Measurements from ENCODE around the gene ADIPOR2. TPM values are rescaled to one million over a fixed set of nuclear protein-coding genes. Genes with fewer than 3 reads are reported as not detected.

Gene ADIPOR2
- total RNA-seq, 1 donor from 2014 or later = 38.4 TPM

GRCh38 chr12:1790444-1790843 lies 99.6 kb downstream of the ADIPOR2 start:
- intact Hi-C loops (cut with DNase I) = loop anchor here (10.0 kb wide), 3 partner anchors 494 to 1004 kb away; partner anchors contain the start of gene FKBP4
- no peak for DNase-seq (ENCODE audit: missing footprints)
- no peak for ATAC-seq

DNA sequence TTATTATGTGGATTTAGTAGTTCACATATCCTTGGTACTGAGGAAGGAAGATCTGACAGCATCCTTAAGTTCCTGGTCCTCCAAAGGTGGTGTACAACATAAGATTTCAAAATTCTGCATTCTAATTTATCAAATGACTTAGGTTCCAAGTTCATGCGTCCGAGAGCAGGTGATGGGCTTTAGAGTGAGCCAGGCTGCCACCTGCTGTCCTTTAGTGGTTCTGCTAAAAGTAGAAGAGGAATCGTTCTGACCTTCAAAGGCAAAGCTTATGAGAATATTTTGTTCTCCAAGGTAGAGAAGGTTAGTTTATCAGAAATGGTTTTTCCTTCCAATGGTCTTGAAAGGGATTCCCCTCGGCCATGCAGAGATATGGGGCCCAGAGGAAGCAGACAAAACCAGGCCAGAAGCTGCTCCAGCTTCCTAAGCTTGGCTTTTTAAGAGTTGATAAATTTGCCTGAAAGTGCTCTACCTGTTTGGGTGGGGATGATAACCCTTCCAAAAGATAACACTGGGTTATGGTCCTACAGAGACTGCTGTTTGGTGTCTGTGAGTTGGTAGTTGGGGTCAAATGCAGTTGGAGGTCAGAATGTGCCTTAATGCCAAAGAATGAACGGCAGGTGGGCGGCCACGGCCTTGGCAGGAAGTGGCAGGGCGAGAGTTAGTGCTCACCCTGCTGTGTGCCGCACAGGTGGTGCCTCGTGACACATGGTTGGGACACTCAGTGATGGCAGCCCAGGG lies 100.4 kb downstream of the ADIPOR2 start:
- intact Hi-C loops (cut with DNase I) = loop anchor here (1.0 to 10.0 kb wide), 4 partner anchors 139 to 1004 kb away; partner anchors contain the start of gene FKBP4
- DNase-seq (ENCODE audit: missing footprints) (no peak), ATAC-seq (peak; percentile 22)

- ATAC-seq (no peak), DNase-seq (ENCODE audit: missing footprints) (no peak)
- intact Hi-C loops (cut with DNase I) = loop anchor here (10.0 kb wide), 3 partner anchors 492 to 1002 kb away; partner anchors contain the start of gene FKBP4
Measured at GRCh38 chr12:1792406-1792805, 101.5 kb downstream of the ADIPOR2 start.

DNA sequence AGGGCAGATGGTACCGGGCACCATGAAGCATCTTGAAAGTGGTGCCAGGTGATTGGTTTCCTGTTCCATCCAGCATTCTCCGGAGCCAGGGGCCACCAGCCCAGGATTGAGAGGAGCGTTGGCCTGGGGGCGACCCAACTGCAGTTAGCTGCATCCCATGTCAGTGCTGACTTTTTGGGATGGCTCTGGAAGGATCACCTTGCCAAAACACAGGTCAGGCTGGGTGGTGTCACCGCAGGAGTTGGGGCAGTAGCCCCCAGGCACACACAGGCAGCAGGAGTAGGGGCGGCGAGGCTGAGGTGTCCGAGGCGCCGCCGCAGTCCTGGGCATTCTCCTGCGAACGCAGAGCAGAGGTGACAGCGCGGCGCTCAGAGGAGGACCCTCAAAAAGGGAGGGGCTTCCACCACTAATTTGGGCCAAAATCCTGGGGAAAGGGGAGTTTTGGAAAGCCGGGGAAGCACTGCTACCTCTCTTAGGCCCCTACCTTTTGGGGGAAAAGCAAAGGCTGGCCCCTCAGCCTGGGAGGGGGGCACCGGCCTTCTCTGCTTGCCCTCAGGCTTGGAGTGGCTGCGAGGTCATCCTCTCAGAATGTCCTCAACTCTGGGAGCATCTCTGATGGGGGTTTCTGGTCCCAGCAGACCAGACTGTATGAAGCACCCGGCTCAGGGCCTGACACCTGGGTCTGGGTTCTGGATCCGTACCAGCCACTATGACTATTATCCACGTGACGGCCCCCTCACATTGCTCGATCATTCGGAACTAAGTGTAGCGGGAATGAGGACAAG lies 102.7 kb downstream of the ADIPOR2 start:
- DNase-seq (ENCODE audit: missing footprints) = no peak
- intact Hi-C loops (cut with DNase I) = loop anchor here (10.0 kb wide), 3 partner anchors 491 to 1001 kb away; partner anchors contain the start of gene FKBP4
- no peak for ATAC-seq

- intact Hi-C loops (cut with DNase I) = loop anchor here (10.0 kb wide), 3 partner anchors 490 to 1000 kb away; partner anchors contain the start of gene FKBP4
- ATAC-seq (no peak), DNase-seq (ENCODE audit: missing footprints) (no peak)
Measured at GRCh38 chr12:1794440-1795090, 103.7 kb downstream of the ADIPOR2 start.

- intact Hi-C loops (cut with DNase I) = loop anchor here (10.0 kb wide), 3 partner anchors 489 to 999 kb away; partner anchors contain the start of gene FKBP4
- DNase-seq (ENCODE audit: missing footprints) (no peak), ATAC-seq (no peak)
Measured at GRCh38 chr12:1795221-1795784, 104.4 kb downstream of the ADIPOR2 start.

DNA sequence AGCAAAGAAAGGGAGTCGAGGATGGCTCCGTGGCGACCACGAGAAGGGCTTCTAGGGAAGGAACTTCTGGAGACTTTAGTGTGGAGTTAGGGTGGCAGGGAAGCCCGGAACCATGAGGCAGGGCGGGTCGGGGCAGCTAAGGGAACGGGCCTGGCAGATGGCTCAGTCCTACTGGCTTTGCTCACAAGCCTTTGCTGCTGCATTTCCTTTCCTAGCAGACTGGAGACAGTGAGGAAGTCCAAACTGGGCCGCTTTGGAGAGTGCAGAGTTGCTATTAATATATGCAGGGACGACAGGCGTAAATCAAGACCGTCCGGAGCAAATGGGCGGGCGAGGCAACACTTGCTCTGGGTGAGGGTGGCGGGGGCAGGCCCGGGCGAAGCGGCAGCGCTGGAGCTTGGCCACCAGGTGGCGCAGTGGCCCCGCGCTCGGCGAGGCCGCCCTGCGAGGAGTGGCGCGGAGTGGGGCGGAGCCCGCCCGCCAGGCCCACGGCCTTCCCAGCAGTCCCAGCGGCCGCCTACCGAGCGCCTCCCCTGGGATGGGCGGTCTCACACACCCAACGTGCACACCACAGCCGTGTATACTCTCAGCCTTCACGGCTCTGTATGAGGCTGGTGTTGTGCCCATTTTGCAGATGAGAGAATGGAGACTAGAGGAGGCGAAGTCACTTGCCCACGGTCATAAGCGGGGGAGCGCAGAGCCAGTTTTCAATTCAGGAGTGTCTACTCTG lies 105.1 kb downstream of the ADIPOR2 start:
- DNase-seq (ENCODE audit: missing footprints) = peak; percentile 97
- intact Hi-C loops (cut with DNase I) = loop anchor here (1.0 to 10.0 kb wide), 4 partner anchors 144 to 999 kb away; partner anchors contain the start of gene FKBP4
- peak; percentile 96 for ATAC-seq

- DNase-seq (ENCODE audit: missing footprints) = no peak
- intact Hi-C loops (cut with DNase I) = loop anchor here (1.0 to 10.0 kb wide), 4 partner anchors 144 to 998 kb away; partner anchors contain the start of gene FKBP4
- ATAC-seq = peak; percentile 23
Measured at GRCh38 chr12:1796515-1797010, 105.7 kb downstream of the ADIPOR2 start.

DNA sequence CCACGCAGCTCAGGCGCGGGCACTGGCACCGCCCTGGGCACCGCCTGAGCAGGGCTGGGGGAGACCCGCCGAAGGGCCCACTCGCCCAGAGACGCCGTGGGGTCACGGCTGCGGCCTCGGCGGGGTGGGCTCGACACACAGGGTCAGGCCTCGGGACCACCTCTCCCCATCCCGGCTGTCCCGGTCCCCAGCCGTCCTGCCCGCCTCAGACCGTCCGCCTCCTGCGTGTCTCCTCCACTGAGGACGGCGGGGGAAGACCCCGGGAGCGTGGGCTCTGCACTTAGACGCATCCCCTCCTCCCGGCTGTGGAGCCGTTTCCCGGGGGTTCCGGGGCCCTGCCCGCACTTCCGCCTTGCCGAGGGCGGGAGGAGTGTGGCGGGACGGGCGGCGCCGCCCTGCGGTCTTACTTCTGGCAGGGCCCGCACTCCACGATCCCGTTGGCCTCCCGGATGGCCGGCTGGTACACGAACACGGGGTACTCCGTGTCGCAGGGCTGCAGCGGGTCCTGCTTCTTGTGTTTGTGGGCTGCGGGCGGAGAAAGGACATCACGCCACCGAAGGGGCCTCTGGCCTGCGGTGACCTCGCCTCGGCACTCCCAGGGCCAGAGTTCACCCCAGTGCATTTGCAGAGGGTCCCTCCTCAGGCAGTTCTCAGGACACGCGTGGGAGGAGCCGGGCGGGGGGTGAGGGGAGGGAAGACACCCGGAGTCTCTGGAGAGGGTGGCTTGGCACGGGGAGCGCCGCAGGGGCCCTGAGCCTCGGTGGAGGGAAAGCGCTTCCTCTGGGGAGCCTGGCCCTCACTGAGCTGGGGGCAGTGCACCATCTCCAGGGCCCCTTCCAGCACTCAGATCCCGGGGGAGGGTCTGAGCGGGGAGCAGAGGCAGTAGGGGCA lies 106.4 kb downstream of the ADIPOR2 start:
- peak; percentile 49 for ATAC-seq
- intact Hi-C loops (cut with DNase I) = loop anchor here (10.0 kb wide), 3 partner anchors 488 to 998 kb away; partner anchors contain the start of gene FKBP4
- DNase-seq (ENCODE audit: missing footprints) = peak; percentile 92

DNA sequence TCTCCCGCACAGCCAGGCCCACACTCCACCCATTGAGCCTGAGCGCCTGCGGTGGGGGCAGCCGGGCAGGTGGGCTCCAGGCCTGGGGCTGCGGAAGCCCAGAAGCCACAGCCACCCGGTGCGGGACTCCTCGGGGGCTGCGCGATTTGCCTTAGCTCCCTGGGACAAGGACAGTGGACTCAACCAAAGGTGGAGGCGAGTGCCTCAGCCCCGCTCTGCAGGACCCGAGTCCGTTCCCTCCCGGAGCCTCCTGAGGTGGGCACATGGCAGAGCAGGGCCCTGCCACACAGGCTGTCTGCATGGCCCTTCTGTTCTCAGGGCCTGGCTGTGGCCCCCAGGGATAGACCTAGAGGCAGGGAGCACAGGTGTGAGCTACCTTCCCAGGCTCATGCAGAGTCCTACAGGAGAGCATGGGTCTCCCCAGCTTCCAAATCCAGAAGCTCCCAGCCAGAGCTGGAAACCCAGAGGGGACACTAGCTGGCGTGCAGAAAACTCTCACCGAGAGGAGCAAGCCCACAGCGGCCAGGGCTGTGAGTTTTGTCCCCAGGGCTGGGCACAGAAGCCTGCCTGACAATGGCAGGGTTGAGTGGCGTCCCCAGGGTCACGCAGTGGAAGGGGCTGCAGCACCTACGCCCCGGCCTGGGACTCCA lies 107.2 kb downstream of the ADIPOR2 start:
- ATAC-seq (no peak), DNase-seq (ENCODE audit: missing footprints) (no peak)
- intact Hi-C loops (cut with DNase I) = loop anchor here (10.0 kb wide), 3 partner anchors 487 to 997 kb away; partner anchors contain the start of gene FKBP4

GRCh38 chr12:1798641-1799020 lies 107.8 kb downstream of the ADIPOR2 start:
- DNase-seq (ENCODE audit: missing footprints) (no peak), ATAC-seq (no peak)
- intact Hi-C loops (cut with DNase I) = loop anchor here (10.0 kb wide), 3 partner anchors 486 to 996 kb away; partner anchors contain the start of gene FKBP4

- no peak for ATAC-seq
- no peak for DNase-seq (ENCODE audit: missing footprints)
Measured at GRCh38 chr12:1799051-1799881, 108.4 kb downstream of the ADIPOR2 start.

DNA sequence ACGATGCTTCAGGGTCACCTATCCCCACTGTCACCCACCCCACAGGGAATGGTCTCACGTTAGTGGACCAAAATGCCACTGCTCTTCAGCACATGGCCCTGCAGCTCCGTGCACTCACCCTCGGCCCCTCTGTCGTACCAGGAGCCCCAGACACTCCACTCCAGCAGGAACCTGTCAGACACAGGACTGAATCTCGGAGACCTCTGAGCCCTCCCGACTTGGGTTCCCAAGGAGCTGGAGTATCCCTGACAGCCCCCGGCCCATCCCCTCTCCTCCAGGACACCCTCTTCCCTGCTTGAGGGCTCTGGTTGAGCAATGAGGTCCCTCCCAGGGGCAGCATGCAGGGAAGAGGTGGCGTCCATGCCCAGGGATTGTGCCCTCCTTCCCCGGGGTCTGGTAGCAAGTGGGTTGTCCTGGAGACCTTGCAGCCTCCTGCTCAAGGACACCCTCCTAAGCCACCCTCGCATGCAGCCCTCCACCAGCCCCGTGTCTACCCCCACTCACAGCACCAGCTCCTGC lies 109.1 kb downstream of the ADIPOR2 start:
- no peak for ATAC-seq
- intact Hi-C loops (cut with DNase I) = loop anchor here (5.0 to 10.0 kb wide), 5 partner anchors 237 to 995 kb away; partner anchors contain the start of gene FKBP4
- no peak for DNase-seq (ENCODE audit: missing footprints)

More at GRCh38 chr12:1799051-1799881, 108.4 kb downstream of the ADIPOR2 start:
- intact Hi-C loops (cut with DNase I) = loop anchor here (10.0 kb wide), 3 partner anchors 486 to 996 kb away; partner anchors contain the start of gene FKBP4

GRCh38 chr12:1800401-1801302 lies 109.8 kb downstream of the ADIPOR2 start:
- DNase-seq (ENCODE audit: missing footprints) = no peak
- no peak for ATAC-seq
- intact Hi-C loops (cut with DNase I) = loop anchor here (5.0 kb wide), 2 partner anchors 237 to 782 kb away; no protein-coding TSS in a partner anchor

All from Right ventricle myocardium inferior (tissue), 1 donor.